Right atrium auricular region (tissue), 2 donors: ENCODE measurements around the gene FOXP2. TPM values are rescaled to one million over a fixed set of nuclear protein-coding genes. Genes with fewer than 3 reads are reported as not detected.

Source experiments
- DNase-seq: peaks from one replicate; pipeline ENCODE4 v3.0.0-alpha.2; 2019; ENCODE audit warnings: low spot score
- H3K27ac ChIP-seq, 2 donors: fragments of 200-600 bp; sonication (generic); 1 replicate in 1 of 2; 2 replicates in 1 of 2; pipeline ENCODE4 v1.5.1; 2016 to 2019
- H3K27me3 ChIP-seq, 2 donors: fragments of 200-600 bp; sonication (generic); one replicate each; pipeline versions ENCODE4 v1.5.1 to v1.6.0; 2017 to 2019
- H3K36me3 ChIP-seq: fragments of 200-600 bp; sonication (generic); one replicate; pipeline ENCODE4 v1.5.1; 2016
- H3K4me1 ChIP-seq, 2 donors: fragments of 200-600 bp; sonication (generic); one replicate each; pipeline versions ENCODE4 v1.5.1 to v1.6.0; 2017 to 2019
- H3K4me3 ChIP-seq, 2 donors: fragments of 200-600 bp; sonication (generic); 1 replicate in 1 of 2; 2 replicates in 1 of 2; pipeline ENCODE4 v1.5.1; 2017 to 2019; ENCODE audit warnings: mild to moderate bottlenecking in 1 of 2, moderate library complexity in 1 of 2
- H3K9me3 ChIP-seq, 2 donors: fragments of 200-600 bp; sonication (generic); one replicate each; pipeline ENCODE4 v1.5.1; 2019
- CTCF ChIP-seq, 2 donors: fragments of 200-600 bp; sonication (generic); IDR thresholded peaks; one replicate each; pipeline ENCODE4 v1.5.1; 2019; ENCODE audit warnings: antibody characterized with exemption in 2 of 2
- total RNA-seq, 2 donors: library from RNA; depleted of rRNA; stranded (reverse); fragments of >200 nt; gene quantifications; one replicate each; pipeline ENCODE4 v1.1.0, GENCODE V29; 2016

FOXP2 gene
- total RNA-seq, 2 donors from 2014 or later, result 2.0 to 3.8 TPM

- H3K27ac ChIP-seq, result no peak overlapping the region
Measured at GRCh38 chr7:114444196-114444595, 29.6 kb downstream of the FOXP2 start.

GRCh38 chr7:114450431-114450830 is 35.8 kb downstream of the FOXP2 start:
- H3K27me3 ChIP-seq, result no peaks in the 10 kb centered on the region
- no peak for TF ChIP-seq CTCF (IDR thresholded peaks at IDR 0.05)
- H3K9me3 ChIP-seq, result no peaks in the 10 kb centered on the region
- H3K36me3 ChIP-seq, result no peaks in the 10 kb centered on the region
- no peaks in the 10 kb centered on the region for H3K4me1 ChIP-seq
- DNase-seq, result no peak
- no peak overlapping the region for H3K27ac ChIP-seq
- H3K4me3 ChIP-seq, result no peak overlapping the region

More at GRCh38 chr7:114444196-114444595, 29.6 kb downstream of the FOXP2 start:
- Histone ChIP-seq H3K27me3 (no peaks in the 10 kb centered on the region), H3K4me1 (no peaks in the 10 kb centered on the region), H3K36me3 (no peaks in the 10 kb centered on the region), H3K4me3 (no peak overlapping the region), H3K9me3 (no peaks in the 10 kb centered on the region)
- DNase-seq, result no peak
- TF ChIP-seq CTCF (IDR thresholded peaks at IDR 0.05), result no peak

- no peaks in the 10 kb centered on the region for H3K36me3 ChIP-seq
- no peak overlapping the region for H3K27ac ChIP-seq
- H3K4me1 ChIP-seq, result no peaks in the 10 kb centered on the region
- H3K27me3 ChIP-seq, result no peaks in the 10 kb centered on the region
- TF ChIP-seq CTCF (IDR thresholded peaks at IDR 0.05), result no peak
- no peak for DNase-seq
- H3K4me3 ChIP-seq, result no peak overlapping the region
- H3K9me3 ChIP-seq, result no peaks in the 10 kb centered on the region
Measured at GRCh38 chr7:114459574-114459973, 45.0 kb downstream of the FOXP2 start.

- Histone ChIP-seq H3K27ac (no peak overlapping the region), H3K36me3 (no peaks in the 10 kb centered on the region), H3K9me3 (no peaks in the 10 kb centered on the region), H3K4me1 (no peaks in the 10 kb centered on the region), H3K27me3 (no peaks in the 10 kb centered on the region), H3K4me3 (no peak overlapping the region)
- DNase-seq, result no peak
- no peak for TF ChIP-seq CTCF (IDR thresholded peaks at IDR 0.05)
Measured at GRCh38 chr7:114460021-114460420, 45.4 kb downstream of the FOXP2 start.

- Histone ChIP-seq H3K4me1 (no peaks in the 10 kb centered on the region), H3K27ac (no peak overlapping the region), H3K27me3 (no peaks in the 10 kb centered on the region), H3K36me3 (no peaks in the 10 kb centered on the region), H3K4me3 (no peak overlapping the region), H3K9me3 (no peaks in the 10 kb centered on the region)
- no peak for TF ChIP-seq CTCF (IDR thresholded peaks at IDR 0.05)
- DNase-seq, result no peak
Measured at GRCh38 chr7:114466917-114467316, 52.3 kb downstream of the FOXP2 start.

- Histone ChIP-seq H3K4me1 (no peaks in the 10 kb centered on the region), H3K4me3 (no peak overlapping the region), H3K27ac (no peak overlapping the region), H3K36me3 (no peaks in the 10 kb centered on the region), H3K9me3 (no peaks in the 10 kb centered on the region), H3K27me3 (no peaks in the 10 kb centered on the region)
- no peak for TF ChIP-seq CTCF (IDR thresholded peaks at IDR 0.05)
- DNase-seq, result no peak
Measured at GRCh38 chr7:114468844-114469243, 54.2 kb downstream of the FOXP2 start.
